Stimulated activated CD8-positive, alpha-beta memory T cell treated with anti-CD3 and anti-CD28 coated beads, Interleukin-12 subunit alpha, Interleukin-12 subunit beta, amount 100 ng/mL, for 24 hours (primary cell): Measurements from ENCODE around the gene FBXW4.

Source experiments
- DNase-seq: peaks from one replicate; pipeline ENCODE4 v3.0.0-alpha.2; 2020; ENCODE audit errors: extremely low read depth

FBXW4 gene

GRCh38 chr10:101567165-101568006 lies 127.6 kb downstream of the FBXW4 start:
- no peak for DNase-seq

GRCh38 chr10:101566333-101567164 lies 128.4 kb downstream of the FBXW4 start:
- no peak for DNase-seq

GRCh38 chr10:101565936-101566332 lies 129.0 kb downstream of the FBXW4 start:
- DNase-seq = no peak

GRCh38 chr10:101565370-101565900 lies 129.5 kb downstream of the FBXW4 start:
- no peak for DNase-seq

- no peak for DNase-seq
These were observed 130.4 kb downstream of the FBXW4 start for GRCh38 chr10:101564490-101564991.

- DNase-seq = no peak
These were observed 131.4 kb downstream of the FBXW4 start for GRCh38 chr10:101563497-101564040.

- no peak for DNase-seq
These were observed 132.0 kb downstream of the FBXW4 start for GRCh38 chr10:101563007-101563406.

GRCh38 chr10:101562231-101562630 lies 132.7 kb downstream of the FBXW4 start:
- no peak for DNase-seq

GRCh38 chr10:101561068-101561915 lies 133.7 kb downstream of the FBXW4 start:
- DNase-seq = no peak
